Forelimb muscle (tissue), 1 donor: ENCODE measurements around the gene PCOLCE2. TPM values are rescaled to one million over a fixed set of nuclear protein-coding genes. Genes with fewer than 3 reads are reported as not detected.

Experiments
- DNase-seq: peaks from one replicate; pipeline ENCODE4 v3.0.0-alpha.2; 2013; ENCODE audit warnings: low read depth
- polyA plus RNA-seq: library from polyadenylated mRNA; unstranded; fragments of 120-200 nt; gene quantifications from one replicate; pipeline ENCODE4 v1.2.1, GENCODE V29; 2013; ENCODE audit not compliant: insufficient read length

The PCOLCE2 gene
- polyA plus RNA-seq, 1 donor: 1.2 TPM

DNA sequence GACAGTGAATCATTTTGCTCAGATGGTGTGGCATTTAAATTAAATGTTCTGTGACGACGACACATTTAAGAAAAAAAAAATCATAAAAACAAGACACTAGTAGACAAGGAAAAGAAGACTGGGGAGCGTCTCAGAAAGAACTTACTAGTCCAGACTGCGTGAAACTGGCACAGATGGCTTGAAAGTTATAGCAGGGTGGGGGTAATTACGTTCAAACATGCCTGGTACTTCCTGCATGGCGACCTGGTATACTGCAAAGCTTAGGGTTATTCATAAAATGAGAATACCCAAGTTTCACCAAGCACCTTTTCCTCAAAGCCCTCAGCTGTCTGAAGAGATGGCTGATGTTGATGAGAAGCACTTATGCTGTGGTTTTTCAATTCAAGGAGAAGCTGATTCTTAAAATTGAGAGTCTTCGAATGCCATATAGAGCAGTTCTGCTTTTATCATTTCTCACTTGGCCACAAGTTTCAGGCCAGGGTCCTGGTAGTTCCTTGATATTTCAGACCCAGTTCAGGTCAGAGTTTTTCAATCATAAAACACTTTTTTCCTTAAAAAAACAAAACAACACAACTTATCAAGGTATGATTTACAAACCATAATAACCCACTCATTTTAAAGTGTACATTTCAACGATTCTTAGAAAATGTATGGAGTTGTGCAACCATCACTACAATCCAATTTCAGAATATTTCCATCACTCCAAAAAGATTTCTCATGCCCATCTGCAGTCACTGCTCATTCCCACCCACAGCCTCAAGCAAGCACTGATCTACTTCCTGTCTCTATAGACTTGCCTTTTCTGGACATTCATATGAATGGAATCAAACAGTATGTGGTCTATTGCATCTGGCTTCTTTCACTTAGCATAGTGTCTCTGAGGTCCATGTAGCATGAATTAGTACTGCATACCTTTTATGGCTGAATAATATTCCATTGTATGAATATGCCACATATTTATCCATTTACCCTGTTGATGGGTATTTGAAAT lies 24.7 kb downstream of the PCOLCE2 start:
- no peak for DNase-seq

DNA sequence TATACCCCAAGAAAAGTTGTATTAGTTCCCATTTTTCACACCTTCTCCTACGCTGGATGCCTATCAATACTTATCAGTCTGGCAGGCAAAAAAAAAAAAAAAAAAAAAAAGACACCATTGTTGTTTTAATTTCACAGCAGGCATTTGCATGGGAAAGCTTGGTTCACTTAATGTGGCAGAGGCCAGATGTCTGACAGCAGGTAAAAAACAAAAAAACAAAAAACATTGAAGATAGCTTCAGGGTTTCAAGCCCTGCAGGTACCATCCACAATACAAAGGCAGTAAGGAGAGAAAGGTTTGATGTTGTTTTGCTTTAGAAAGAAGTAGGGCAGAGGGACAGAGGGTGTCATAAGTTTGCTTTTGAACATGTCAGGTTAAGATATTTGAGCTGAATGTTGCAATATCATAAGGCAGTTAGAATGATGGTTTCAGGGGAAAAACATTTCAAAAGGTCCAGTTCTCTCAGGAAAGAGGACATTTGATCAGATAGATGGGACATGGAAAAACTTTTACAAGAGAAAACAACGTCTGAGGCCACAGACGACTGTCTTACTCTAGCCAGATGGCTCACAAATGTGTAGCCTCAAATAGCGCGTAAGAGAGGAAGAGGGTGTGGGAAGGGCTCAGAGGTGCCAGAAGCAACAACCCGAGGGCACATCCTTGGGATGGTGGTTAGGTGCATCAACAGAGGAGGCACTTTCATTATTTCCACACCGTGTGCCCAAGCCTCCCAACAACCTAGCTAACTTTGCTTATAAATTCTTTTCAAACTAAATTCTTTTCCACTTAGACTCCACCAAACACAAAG lies 25.7 kb downstream of the PCOLCE2 start:
- DNase-seq: no peak

DNA sequence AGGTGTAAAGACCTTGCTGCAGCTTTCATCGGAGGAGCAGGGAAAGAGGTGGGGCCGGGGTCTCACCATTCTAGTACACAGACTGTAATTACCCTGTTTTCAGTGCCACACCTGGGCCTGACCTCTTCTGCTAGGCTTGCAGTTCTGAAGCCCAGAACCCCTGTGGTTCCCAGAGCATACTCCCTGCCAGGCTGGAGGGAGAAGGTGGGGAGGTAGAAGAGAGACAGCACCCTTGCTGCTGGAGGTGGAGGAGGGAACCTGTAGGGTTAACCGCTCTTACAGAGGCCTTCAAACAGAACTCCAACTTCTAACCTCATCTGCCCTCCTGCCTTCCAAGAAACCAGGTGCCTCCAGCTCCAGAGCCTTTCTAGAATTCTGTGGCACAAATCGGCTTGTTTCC lies 27.0 kb downstream of the PCOLCE2 start:
- no peak for DNase-seq

DNA sequence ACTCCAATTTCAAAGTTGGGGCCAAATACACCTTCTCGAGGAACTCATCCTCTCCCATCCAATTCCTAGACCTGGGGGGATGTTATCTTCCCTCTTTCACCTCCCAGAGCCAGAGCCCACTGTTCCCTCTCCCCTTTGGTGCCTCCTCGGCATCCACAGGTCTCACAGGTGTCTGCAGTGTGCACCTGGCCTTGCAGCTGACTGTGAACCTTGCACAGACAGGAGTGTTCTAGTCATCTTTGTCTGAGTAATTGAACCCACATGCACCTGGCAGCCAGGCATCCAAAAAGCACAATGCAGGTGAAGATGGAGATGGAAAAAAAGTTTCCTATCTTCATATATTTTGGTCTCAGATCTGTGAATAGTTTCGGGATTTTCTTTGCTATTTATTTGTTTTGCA lies 30.8 kb downstream of the PCOLCE2 start:
- no peak for DNase-seq

DNA sequence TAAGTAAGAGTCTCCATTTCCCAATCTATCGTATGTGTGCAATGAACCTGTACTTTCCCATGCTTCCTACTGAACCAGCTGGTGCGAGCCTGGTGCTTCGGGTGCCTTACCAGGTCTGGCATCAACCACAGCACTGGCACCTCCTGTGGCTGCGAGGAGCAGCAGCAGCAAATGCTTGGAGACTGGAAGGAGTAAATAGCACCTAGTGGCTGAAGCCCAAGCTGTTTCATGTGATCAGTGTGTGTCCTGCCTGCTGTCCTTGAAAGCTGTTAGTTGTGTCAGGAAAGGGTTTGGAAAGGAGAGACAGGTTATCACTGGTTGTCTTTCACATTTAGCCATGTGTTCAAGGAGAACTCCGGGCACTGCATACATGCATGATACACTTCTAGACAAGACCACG lies 31.8 kb downstream of the PCOLCE2 start:
- no peak for DNase-seq

DNA sequence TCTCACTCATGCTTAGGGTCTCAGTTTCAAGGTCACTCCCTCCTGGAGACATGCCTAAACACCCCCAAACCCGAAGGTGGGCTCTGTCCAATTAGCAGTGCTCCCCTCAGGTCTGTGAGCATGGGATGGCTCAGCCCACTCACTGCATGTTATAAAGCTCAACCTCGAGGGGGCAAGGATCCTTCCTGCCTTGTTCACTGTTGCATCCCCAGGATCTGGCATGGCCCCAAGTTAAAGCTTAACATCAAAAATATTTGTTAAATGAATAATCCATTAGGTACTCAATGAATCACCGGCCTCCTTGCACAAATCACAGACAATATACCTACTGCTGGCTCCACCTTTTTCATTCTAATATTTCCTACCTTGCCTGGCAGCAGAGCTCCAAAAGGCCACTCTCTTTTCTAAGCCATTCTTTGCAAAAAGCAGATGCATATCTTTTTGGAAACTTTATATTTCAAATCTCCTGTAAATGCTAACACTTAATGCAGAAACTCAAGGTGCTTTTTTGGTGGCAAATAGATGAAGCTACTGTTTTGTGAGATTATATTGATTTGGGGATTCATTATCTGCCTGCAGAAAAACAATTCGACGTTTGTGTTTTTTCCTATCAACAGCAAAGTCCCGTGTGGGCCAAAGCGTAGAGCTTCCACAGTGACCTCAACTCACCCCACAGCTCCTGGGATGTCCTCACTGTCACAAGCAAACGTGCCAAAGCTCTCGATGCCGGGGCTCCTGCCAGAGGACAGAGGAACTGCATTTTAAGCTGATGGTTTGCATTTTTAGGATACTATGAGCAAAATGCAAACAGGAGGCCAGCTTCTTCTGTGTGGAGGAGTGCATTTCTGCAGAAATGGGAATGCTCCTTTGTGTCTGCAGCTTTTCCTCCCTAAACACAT lies 35.4 kb downstream of the PCOLCE2 start:
- no peak for DNase-seq

DNA sequence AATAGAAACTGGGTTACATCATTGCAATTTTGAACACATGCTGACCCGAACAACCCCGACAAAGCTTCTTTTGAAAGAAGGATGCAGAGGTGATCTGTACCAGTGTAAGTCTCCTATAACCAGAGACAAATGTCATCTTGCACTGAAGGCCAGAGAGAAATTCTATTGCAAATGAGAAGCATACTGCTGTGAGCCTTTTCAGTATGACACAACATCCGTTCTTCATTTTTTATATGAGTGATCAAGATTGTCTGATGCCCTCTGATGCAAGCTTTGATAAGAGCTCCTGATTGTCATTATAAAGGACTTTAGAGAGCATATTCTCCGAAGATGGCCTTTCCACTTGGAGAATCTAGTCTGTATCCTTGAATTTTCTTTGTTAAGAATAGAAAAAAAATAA lies 36.9 kb downstream of the PCOLCE2 start:
- DNase-seq: no peak

DNA sequence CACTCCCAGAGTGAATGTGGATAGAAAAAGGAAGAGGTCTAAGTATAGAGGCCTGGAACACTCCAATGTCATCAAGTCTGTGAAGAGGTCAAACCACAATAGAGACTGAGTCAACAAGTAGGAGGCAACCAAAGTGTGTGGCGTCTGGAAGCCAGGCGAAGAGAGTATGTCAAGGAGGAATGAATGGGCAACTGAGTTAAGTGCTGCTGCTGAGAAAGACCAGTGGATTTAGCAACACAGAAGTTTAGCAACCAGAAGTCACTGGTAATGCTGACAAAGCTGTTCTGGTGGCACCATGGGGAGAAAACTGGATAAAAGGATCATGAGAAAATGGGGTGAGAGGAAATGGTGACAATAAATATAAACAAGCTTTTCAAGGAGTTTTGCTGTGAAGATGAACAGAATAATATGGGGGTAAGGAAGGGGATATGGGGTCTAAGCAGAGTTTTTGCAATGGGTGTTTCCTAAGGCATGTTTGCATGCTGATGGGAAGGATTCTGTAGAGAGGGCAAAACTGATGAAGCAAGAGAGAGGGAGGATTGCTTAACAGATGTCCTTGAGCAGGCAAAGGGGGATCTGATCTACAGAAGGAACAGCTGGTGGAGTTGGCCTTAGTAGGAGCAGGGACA lies 38.4 kb downstream of the PCOLCE2 start:
- DNase-seq: no peak

GRCh38 chr3:142849148-142849547 lies 39.7 kb downstream of the PCOLCE2 start:
- no peak for DNase-seq

DNA sequence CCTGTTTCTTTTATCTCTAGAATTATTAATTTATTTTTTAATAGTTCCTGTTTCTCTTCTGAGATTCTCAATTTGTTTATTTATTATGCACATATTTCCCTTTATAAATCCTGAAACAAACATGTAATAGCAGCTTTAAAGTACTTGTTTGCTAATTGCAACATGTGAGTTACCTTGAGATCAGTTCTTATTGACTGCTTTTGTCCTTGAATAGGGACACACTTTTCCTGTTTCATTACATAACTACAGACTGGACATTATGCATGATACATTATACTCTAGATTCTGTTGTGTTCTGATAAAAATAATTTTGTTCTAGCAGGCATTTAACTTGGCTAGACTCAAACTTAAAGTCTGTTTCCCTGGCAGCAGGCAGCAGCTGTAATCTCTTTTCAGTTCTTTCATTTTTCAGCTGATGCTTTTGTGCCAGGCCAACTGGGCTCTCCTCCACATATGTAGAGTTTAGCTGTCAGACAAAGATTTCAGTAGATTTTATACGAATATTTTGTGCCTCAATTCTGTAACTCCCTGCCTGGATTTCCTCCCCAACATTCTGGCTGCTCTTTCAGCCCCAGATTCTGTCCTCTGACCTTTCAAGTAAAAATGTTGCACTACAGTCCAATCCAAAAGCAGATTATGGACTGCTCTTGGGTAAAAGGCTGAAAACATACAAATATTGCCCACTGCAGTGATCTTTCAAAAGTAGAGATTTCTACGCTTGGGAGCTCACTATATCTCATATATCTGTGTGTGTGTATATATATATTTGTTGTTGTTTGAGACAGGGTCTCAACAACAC lies 41.9 kb downstream of the PCOLCE2 start:
- DNase-seq: no peak

GRCh38 chr3:142844339-142844977 lies 44.4 kb downstream of the PCOLCE2 start:
- DNase-seq: no peak

GRCh38 chr3:142839831-142840230 lies 49.1 kb downstream of the PCOLCE2 start:
- DNase-seq: no peak

DNA sequence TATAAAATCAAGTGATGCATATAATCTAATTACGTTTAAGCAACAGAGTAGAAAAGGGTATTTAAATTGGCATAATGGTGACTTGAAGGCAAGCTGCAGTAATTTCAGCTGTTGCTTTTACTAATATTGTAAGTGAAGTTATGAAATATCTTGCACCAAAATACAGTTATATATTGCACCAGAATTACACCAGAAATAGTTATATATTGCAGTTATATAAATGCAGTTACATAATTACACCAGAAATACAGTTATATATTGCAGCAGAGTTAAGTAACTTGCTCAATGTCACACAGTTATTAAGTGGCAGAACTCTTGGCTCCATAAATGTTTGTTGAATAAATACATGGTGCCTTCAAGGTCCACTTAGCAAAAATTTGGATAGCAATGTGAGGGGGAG lies 51.4 kb downstream of the PCOLCE2 start:
- no peak for DNase-seq

- peak; percentile 29 for DNase-seq
Measured at GRCh38 chr3:142828703-142829305, 60.1 kb downstream of the PCOLCE2 start.

DNA sequence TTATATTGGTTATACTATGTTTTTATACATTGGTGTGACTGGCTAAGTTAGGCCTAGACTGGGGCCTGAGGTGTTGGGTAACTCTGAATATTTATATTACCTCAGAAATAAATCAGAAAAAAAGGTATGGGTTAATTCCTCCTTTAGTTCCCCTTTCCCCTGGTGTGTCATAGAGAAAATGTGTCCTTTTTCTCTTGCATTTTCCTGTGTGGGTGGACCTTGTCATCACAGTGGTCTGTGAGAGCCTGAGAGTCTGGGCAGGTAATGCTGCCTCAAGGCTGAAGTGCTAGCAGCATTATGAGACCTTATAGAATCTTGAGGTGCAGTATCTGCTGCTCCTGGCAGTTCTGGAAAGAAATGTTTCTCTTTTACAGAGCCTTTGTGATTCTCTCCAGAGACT lies 69.7 kb downstream of the PCOLCE2 start:
- no peak for DNase-seq

DNA sequence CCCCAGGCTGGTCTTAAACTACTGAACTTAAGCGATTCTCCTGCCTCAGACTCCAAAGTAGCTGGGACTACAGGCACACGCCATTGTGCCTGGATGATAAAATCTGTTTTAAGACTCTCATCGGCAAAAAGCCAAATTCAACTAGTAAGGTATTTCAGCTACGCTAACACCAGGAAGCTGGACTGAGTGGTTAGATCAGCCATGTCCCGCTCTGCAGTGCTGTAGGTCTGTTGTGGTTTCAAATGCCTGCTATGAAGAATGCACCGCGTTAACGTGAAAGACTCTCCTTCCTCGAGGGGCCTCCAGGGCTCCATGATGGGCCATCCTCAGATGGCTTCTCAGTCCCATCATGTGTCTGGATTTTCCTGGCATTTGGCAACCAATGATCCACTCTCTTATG lies 70.2 kb downstream of the PCOLCE2 start:
- DNase-seq: no peak

DNA sequence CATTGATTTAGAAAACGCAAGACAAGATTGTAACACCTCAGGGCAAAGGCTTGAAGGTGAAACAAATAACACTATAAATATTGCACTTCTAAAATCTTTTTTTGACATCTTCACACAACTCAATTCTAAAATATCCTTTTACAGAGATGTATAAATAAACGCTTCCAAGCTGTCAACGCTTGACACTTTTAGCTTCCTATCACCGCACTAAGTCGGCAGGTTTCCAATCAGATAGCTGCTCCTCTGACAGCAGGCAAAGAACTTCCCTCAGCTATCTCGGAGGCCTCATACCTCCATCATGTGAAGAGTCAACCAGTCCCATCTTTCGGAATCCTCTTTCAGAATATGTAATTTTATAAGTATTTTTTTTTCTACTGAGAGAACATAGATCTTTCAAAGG lies 71.0 kb downstream of the PCOLCE2 start:
- no peak for DNase-seq

DNA sequence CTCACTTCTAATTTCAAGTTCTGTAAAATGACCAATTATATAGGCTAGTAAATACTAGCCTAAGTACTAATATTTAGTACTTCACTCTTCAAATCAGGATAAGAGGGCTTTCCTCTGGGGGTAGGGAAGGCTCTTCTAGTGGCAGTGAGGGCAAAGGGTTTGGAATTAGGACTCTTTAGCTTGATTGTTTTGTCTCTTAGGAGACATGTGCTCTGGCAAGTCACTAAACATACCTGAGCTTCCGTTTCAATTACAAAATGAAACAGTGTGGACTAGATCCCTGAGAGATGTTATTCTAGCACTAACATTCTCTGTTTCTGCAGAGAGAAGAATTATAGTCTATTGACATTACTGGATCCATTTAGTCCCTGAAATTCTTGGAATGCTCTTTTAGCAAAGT lies 71.5 kb downstream of the PCOLCE2 start:
- DNase-seq: no peak

DNA sequence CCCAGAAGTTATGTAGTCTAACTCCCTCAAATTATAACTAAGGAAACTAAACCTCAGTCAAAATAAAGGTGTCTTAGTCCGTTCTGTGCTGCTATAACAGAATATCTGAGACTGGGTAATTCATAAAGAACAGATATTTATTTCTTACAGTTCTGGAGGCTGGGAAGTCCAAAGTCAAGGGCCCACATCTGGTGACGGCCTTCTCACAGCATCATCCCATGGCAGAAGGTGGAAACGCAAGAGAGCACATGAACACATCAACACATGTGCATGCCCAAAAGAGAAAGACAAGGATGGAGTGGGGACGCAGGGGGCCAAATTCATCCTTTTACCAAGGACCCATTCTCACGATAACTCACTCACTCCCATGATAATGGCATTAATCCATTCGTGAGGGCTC lies 73.1 kb downstream of the PCOLCE2 start:
- DNase-seq: no peak
